HG03060 (cell line): ENCODE data around the gene WDR7.

Source experiments
- ATAC-seq: cut with Tn5 transposase; IDR thresholded peaks from one replicate; pipeline ENCODE4 v1.9.1; 2021; ENCODE audit warnings: low read depth, moderate number of reproducible peaks; ENCODE audit not compliant: unreplicated experiment

Gene WDR7

DNA sequence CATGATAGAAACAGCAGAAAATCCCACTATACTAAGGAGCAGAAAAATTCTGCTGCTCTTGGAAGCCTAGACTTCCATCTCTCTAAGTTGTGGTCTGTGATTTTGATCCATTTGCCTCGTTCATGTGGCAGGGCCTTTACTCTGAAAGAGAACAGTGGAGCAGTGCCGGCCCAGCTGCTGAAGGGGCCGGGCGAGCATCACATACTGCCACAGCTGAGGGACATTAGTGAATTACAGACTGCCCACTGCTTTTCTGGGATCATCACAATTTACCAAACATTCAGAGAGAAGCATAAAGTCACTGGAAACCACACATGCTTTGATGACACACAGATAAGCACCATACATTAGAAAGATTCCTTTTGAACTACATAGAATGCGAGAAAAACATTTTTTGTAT, 278.7 kb downstream of the WDR7 start:
- no peak for ATAC-seq

DNA sequence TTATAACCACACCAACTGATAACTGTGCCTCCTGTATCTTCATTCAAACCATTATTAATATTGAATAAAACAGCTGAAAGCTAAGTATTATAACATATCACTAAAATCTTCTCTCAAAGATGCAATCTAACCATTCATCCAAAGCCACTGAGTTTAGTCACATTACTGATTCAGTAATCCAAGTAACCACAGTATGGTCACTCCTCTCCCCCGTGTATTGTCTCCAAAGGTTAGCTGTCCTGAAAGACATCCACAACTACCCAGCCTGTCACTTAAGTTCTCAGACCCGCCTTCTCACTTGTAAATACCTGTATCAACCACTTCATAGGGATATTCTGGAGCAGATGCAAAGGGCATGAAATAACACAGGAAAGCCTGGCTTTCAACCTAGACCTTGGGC, 282.3 kb downstream of the WDR7 start:
- ATAC-seq: no peak

DNA sequence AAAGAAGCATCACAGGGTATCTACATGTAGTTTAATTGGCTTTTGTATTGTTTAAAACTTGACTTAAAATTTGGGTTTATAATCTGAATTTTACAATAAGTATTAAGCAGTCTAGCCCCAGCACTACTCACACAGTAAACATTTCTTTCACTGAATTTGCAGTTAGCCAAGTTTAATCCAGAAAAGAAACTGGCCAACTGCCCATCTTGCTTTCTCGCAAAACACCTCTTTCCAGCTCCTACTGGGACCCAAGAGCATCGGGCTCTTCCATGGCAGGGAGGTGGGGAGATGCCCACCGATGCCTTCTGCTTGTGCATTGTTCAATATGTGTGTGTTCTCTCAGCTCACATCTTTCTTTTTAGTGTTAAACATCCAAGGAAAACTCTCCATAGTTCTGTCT, 283.0 kb downstream of the WDR7 start:
- ATAC-seq: no peak

DNA sequence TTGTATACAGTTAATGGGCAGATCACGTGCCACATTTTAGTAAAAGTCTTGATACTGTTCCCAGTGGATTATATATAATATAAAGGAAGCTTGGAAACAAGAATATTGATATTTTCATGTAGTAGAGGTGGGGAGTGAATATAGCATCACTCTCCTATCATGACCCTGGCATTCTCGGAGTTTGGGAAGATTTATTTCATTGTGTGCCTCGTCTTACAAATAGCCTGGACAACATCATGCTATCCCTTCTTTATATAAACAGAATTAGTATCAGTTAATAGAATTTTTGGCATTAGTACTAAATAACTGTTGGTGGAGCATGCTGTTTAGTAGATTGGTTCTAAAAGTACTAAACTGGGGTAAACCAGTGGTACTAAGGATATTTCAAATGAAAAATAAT, 283.7 kb downstream of the WDR7 start:
- no peak for ATAC-seq

DNA sequence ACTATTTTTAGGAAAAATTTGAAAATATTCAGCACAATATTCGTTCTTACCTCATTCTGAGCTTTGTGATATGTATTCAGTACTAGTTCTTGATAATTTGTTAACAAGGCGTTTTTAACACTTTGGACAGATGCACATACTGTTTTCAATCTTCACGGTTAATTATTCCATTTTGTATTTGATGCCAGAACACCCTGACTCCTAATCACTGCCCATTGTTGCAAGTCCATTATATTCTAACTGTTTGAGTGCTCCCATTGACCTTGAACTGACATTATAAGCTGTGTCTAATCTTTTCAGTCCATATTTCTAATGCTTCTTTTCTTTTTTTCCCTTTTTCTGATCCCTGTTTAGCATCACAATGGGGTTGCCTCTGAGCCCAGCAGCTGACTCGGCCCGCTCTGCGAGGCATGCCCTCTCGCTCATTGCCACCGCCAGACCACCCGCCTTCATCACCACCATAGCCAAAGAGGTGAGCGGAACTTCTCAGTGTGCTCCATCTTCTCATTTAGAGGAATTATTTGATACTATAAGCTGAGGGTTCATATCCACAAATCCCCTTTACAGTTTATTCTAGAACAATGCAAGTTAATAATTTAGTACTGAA, 284.4 kb downstream of the WDR7 start:
- ATAC-seq: no peak

DNA sequence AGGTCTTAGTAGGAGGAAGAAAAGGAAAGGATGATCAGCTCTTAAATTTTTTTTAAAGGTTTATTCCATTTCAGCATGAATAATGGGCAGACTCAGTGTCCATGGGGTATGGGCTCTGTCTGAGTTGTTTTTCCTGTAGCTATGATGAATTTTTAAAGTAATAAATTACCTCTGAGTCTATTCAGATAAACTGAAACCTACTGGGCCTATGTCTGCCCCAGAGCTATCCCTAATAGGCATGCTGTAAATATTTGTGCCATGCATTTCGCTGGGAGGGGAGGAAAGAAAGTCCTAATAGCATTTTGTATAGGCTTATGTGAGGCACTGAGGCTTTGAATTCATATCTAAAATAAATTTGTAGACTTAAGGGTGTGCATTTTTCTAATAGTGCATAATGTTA, 285.3 kb downstream of the WDR7 start:
- ATAC-seq: no peak

DNA sequence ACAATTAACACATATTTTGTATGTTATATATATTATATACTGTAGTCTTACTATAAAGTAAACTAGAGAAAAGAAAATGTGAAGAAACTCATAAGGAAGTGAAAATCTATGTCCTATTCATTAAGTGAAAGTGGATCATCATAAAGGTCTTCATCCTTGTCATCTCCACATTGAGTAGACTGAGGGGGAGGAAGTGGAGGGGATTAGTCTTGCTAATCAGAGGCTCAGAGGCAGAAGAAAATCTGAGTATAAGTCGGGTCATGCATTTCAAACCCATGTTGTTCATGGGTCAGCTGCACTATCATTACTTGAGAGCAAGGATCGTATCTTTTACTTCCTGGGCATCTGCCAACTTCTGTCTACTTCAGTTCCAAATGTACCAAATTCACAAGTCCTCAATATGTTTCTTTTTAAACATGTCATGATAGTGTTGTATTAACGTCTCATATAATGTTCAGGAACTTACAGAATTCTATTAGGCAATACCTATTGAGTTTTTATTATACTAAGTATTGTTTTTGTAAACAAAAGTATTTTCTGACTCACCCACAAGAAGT, 286.8 kb downstream of the WDR7 start:
- no peak for ATAC-seq

DNA sequence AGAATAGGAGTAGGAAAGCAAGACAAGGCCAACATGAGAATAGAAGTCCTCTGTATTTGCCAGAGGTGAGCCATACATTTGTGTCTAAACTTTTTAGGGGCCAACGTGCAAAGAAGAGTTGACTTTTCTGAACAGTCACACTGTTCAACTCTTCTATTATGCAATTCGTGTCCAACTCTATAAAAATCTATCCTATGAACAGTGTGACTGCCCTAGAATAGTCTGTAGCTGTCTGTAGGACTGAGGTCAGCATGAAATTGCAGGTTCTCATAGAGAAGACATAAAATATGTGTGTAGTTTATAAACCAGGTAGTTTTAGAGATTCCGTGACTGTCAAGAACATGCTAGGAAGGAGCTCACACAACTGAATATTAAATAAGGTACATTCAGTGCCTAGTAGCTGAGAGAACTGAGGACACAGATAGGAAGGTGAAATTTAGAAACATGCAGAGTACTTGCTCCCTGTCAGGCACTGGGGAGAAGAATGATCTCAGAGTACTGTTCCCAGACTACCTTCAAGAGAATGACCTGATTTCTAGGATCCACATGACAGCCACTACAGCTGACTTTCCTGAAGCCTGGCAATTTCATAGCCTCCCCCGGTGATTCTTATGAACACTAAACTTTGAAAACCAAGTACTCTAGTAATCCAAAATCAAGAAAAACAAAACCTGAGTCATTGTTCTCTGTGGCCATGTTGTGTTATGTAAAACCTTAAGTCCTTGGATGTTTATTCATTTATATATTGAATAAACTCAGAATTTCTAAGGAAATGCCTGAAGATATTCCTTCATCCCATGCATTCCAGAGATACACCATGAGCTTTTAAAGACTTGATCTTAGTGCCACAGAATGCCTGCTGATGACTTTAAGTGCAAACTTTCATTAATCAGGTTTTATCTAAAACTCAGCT, 294.3 kb downstream of the WDR7 start:
- ATAC-seq: no peak

DNA sequence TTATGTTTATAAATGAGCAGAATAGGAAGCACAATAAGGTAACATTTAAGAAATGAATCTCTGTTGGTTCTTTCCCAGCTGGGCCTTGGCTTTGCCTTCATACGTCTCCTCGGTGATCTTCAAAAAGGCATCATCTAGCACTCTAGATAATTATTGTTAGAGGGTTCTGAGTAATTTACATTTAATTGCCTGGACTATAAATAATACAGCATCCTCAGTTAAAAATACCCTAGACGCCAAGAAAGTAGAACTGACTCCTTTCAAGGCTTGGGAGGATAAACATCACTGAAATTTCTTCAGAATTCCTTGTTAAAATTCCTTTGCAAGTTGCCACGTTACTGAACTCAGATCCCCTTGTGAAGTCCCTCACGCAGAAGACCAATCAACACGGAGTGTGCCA, 296.1 kb downstream of the WDR7 start:
- ATAC-seq: no peak

DNA sequence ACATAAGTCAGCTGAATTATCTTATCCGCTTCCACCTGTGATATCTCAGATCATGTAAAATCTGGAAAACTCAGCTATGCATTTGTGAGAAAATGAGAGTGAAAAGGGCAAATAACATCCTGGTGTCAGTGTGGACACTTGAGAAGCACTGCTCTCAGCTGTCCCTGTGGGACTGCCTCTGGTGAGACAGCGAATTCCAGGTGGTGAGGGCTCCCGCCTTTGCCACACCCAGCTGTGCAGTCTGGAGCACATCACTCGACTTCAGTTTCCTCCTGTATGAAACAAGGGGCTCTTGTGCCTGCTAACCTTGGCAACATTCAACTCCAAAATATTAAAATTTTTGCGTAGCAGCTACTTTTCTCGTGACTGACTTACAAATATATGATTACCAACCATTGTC, 300.9 kb downstream of the WDR7 start:
- no peak for ATAC-seq

DNA sequence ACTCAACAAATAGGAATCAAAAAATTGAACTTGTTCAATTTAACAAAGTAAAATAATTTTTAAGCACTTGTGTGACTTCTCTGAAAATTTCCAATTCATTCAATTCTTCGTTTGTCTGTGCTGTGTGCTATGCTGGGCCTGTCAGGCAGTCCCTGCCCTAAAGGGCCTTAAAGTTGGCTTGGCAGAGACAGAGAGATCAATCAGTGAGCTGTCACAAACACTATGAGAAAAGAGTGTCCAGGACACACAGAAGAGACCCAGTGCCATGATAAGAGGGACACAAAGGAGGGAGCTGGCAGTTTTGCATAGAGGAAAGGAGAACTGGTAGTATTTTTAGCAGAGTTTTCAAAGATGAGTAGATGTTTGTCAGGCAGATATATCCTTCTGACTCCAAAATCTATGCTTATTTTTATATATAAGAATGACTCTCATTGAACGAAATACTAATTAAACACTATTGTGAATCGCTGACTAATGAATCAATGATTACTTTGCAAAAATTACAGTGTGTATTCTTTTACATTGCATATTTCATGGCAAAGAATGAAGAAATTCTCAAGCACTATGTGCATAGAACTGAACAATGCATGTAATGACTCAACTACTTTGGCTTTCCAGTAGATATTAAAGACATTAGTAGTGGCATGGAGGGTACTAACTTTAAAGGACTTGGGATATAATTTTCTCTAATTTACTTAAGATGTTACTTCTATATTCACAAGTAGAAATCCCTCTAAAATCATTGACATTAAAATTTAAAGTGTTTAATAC, 302.5 kb downstream of the WDR7 start:
- no peak for ATAC-seq

DNA sequence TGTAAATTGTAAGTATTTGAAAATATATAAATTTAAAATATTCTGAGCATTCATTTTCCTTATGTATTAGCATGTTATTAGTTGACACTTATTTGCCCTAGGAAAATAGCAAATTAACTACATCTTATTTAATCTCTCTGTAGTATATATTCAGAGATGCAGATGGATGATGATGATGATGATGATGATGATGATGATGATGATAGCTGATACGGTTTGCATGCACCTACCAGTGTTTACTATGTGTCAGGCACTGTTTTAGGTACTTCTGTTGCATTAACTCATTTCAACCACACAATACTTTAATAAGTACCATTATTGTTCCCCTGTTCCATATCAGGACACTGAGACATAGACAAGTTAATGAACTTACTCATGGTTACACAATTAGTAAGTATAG, 304.3 kb downstream of the WDR7 start:
- no peak for ATAC-seq

DNA sequence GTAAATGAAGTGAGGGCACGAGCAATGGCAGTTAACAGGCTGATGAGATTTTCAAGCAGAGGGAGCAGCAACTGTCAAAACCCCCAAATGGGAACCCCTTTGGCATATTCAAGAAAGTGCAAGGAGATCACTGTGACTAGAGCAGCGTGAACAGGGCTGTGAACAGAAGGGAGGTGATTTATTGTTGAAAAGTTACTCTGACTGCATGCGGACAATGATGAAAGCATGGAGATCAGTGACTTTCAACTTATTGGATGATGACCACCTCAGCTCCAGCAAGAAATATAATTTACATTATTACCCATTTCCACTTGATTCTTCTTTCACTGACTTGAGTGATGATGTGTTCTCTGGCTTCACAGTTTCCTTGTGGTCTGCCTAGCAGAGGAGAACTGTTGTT, 308.0 kb downstream of the WDR7 start:
- ATAC-seq: no peak

DNA sequence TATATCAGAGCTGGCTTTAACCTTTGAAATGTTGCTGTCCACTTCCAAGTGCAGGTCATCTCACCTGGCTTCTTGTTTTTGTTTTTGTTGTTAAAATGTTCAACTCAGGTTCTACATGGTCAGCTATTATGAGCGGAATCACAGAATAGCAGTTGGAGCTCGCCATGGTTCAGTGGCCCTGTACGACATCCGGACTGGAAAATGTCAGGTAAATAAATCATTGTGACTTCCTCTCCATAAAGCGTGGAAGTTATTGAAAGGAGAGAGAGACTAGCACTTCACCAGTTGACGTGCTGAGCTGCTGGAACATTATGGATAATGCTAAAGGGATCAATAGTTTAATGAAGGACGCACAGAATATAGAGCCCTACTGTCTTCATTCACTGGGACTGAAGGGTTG, 311.2 kb downstream of the WDR7 start:
- ATAC-seq: no peak

DNA sequence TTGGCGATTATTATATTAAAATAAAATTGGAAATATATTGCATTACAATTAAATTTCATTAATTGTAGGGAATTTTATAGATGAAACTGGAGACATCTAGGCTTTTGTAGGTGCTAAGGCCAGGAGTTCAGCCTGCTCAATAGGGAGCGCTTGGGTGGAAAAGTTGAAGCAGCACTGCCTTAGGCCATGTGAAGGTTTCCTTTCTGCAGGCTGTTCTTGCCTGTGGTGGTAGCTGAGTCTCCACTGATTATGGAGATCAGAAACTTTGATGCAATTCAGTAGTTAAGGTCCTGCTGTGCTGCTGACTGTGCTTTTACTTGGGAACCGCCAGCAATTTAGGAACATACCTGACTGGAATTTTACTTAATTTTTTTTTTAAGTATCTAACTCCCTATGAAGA, 315.9 kb downstream of the WDR7 start:
- no peak for ATAC-seq

DNA sequence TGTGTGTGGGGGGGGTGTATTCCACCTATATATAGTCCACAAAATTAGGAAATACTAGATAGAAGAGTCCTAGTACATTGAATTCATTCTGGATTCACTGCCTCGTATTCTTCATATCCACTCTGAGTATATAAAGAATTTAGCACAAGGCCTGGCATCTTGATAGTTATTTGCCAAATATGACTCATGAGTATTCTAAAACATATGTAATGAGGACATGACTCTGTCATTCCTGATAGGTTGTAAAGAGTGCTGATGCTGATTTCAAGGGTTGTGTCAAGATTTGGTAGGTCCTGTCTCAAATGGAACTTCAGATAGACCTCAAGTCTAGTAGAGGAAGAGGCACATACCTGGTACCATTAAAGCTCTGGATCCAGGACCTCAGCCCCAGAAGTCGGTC, 322.3 kb downstream of the WDR7 start:
- no peak for ATAC-seq

DNA sequence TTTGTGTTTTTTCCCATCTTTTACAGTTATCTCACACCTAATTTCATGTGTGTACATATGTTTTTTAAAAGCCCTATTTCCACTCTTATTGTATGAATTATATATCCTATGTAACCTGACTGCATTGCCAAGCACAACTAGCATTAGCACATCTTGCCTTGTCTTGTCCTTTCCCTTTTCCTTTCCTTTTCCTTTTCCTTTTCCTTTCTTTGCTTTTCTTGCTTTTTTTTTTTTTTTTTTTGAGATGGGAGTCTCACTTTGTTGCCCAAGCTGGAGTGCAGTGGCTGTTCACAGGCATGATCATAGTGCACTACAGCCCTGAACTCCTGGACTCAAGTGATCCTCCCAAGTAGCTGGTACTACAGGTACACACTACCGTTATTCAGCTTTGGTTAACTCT, 323.0 kb downstream of the WDR7 start:
- no peak for ATAC-seq

DNA sequence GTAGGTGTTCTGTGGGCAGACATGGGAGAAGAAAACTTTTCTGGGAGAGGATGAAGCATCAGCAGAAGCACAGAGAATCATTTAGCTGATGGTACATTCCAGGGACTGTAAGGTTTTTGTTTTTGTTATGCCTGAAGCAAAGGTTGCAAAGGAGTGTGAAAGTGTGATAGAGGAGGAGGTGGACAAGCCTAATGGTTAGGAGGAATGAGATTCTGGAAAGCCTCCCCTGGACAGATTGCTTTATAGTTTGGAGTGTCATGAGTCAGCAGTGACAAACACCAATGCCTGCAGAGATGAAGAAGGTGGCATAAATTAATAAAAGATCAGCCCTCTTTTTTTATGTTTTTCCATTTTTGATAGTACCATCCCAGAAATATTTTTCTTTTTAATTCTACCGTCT, 324.1 kb downstream of the WDR7 start:
- no peak for ATAC-seq

DNA sequence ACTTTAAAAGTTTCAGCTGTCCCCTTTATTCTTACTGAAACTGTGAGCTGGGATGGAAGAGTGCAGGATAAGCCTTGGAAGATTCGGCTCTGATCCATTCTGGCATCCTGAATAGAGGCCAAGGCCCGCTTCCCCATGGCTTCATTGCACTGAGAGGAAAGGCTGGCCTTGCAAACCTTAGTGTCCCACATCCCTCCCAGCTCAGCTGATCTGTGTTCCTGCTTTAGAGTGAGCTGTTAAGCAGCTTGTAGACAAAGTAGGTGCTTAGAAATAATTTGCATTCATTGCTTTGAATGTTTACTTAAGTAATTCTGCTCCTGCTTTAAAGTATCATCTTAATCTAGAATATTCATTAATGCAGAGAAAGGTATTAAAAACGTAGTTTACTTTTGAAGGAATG, 326.1 kb downstream of the WDR7 start:
- ATAC-seq: no peak

DNA sequence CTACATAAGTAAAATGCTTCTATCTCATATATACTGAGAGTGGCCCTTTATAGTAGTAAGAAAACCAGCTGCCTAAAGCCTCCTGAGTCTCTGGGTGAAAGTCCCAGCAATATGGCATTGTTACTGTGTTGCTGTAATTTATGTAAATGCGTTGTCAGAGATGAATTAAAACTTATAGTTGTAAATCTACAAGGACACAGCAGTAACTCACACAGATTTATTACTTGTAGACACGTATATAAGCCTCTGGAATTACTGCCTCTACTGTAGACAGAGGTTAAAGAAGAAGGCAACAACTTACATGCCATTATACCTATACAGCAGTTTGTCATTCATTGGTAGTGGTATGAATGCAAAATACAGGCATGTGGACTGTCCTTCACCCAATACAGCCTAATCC, 326.6 kb downstream of the WDR7 start:
- no peak for ATAC-seq

DNA sequence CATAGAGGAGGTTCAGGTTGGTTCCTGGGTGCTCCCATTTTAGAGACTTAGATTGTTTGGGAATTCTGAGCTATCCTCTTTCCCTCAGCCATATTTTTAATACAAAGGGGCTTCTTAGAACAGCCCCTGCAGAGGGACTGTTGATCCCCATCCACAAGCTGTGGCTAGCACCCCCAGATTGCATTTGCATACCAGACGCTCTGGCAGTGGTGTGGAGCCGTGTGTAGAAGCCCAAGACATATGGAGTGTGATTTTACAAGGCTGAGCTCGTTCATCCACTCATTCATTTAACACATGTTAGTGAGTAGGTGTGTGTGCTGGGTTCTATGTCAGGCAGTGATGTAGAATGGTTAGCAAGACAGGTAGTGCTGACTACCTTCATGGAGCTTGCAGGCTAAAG, 329.0 kb downstream of the WDR7 start:
- no peak for ATAC-seq
